ENCODE results near the gene ATP6AP2. TPM values are rescaled to one million over a fixed set of nuclear protein-coding genes. Genes with fewer than 3 reads are reported as not detected.

ATP6AP2 gene
- total RNA-seq, 1 experiment from 2014 or later: 67.5 TPM

DNA sequence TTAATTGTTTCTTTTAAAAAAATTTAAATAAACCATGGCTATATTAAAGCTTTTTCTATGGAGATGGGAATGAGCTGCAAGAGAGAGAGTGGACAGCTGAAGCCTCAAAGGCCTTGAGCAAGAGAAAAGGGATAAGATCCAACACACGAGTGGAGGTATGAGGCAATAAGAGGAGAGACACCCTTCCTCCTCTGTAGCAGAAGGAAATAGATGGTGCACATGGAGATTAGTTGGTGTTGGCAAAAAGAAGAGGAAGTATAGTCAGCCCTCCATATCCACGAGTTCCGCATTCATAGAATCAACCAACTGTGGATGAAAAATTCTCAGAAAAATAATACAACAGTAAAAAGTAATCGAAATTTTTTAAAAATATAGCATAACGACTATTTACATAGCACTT is 63.4 kb downstream of the ATP6AP2 start:
- H3K27ac Mint-ChIP-seq: no peak overlapping the region
- H3T11ph ChIP-seq (ENCODE audit: low read length): no peak overlapping the region
- H3K4me2 ChIP-seq (ENCODE audit: insufficient read depth, insufficient read length, low read length): no peak overlapping the region
- no peaks in the 10 kb centered on the region for H3K79me1 ChIP-seq (ENCODE audit: insufficient read depth, low read depth, low read length, poor library complexity, severe bottlenecking)
- H3K79me2 ChIP-seq (ENCODE audit: insufficient read depth, low read length): peaks cover 7% of the 10 kb centered on the region; the same call in 1 of the 2 replicates
- no peak overlapping the region for H3K56ac ChIP-seq (ENCODE audit: insufficient read length, low read depth, low read length)
- no peak overlapping the region for H2BK12ac ChIP-seq (ENCODE audit: insufficient read length, low read depth, low read length)
- H2BK120ac ChIP-seq (ENCODE audit: low read depth, low read length, poor library complexity, severe bottlenecking): no peak overlapping the region
- H3K36me3 Mint-ChIP-seq (ENCODE audit: insufficient read depth in 1 of 3, low read depth in 3 of 3): peaks cover 10 to 41% (median 28%) of the 10 kb centered on the region in 3 experiments
- no peaks in the 10 kb centered on the region for H3K23me2 ChIP-seq (ENCODE audit: insufficient read length, low read depth, low read length, poor library complexity, severe bottlenecking)
- no peak overlapping the region for H2BK20ac ChIP-seq (ENCODE audit: low read depth, low read length, poor library complexity, severe bottlenecking)
- H2AFZ ChIP-seq (ENCODE audit: low read length): no peak overlapping the region
- no peak overlapping the region for H3K23ac ChIP-seq (ENCODE audit: insufficient read length, low read depth, low read length)
- H4K8ac ChIP-seq (replicated peaks; ENCODE audit: insufficient read length, low read depth, low read length): no peak overlapping the region
- H3K14ac ChIP-seq (ENCODE audit: insufficient read depth, low read length): no peak overlapping the region
- no peak for DNase-seq
- H2AK5ac ChIP-seq (ENCODE audit: insufficient read length, low read length): no peak overlapping the region
- H4K20me1 ChIP-seq (ENCODE audit: control insufficient read depth, insufficient read depth, insufficient read length): no peaks in the 10 kb centered on the region
- H3K4me3 Mint-ChIP-seq: no peak overlapping the region; a peak in 1 of 5 replicates
- H3K9me3 ChIP-seq (ENCODE audit: control insufficient read depth, low read depth, low read length): no peaks in the 10 kb centered on the region
- no peak overlapping the region for H2BK15ac ChIP-seq (ENCODE audit: low read depth, low read length)
- no peak overlapping the region for H4K91ac ChIP-seq (ENCODE audit: insufficient read length, low read depth, low read length)
- H3K27ac ChIP-seq (ENCODE audit: insufficient read length, low read depth, low read length): no peak overlapping the region
- H4K5ac ChIP-seq (ENCODE audit: insufficient read length, low read depth, low read length): no peak overlapping the region
- H3K4me1 ChIP-seq (ENCODE audit: insufficient read depth, low read length): no peaks in the 10 kb centered on the region
- peaks cover 10 to 24% of the 10 kb centered on the region in 2 experiments for H3K4me1 Mint-ChIP-seq
- H2BK5ac ChIP-seq (ENCODE audit: insufficient read length, low read length): no peak overlapping the region
- peaks cover 54 to 60% of the 10 kb centered on the region in 2 experiments for H3K9me3 Mint-ChIP-seq
- H3K27me3 Mint-ChIP-seq (ENCODE audit: low read depth): no peaks in the 10 kb centered on the region
- no CpG with 5 or more reads among the region's 5 CpGs for WGBS (ENCODE audit: extremely low coverage, insufficient read length, low lambda C conversion rate)
- no peak overlapping the region for H3K18ac ChIP-seq (ENCODE audit: insufficient read length, low read depth, low read length)
- H3K27me3 ChIP-seq (ENCODE audit: insufficient read depth, low read length): no peaks in the 10 kb centered on the region
- TF ChIP-seq, protein P1, sequence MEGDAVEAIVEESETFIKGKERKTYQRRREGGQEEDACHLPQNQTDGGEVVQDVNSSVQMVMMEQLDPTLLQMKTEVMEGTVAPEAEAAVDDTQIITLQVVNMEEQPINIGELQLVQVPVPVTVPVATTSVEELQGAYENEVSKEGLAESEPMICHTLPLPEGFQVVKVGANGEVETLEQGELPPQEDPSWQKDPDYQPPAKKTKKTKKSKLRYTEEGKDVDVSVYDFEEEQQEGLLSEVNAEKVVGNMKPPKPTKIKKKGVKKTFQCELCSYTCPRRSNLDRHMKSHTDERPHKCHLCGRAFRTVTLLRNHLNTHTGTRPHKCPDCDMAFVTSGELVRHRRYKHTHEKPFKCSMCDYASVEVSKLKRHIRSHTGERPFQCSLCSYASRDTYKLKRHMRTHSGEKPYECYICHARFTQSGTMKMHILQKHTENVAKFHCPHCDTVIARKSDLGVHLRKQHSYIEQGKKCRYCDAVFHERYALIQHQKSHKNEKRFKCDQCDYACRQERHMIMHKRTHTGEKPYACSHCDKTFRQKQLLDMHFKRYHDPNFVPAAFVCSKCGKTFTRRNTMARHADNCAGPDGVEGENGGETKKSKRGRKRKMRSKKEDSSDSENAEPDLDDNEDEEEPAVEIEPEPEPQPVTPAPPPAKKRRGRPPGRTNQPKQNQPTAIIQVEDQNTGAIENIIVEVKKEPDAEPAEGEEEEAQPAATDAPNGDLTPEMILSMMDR (conservative IDR thresholded peaks at IDR 0.05): no peak
- no peak overlapping the region for H3K9ac ChIP-seq (ENCODE audit: extremely low read depth, insufficient read length, low read length)
- H3K4ac ChIP-seq (ENCODE audit: low read depth, low read length): no peak overlapping the region
